HCT116 (cell line): ENCODE results near the gene AKT3. TPM values are rescaled to one million over a fixed set of nuclear protein-coding genes. Genes with fewer than 3 reads are reported as not detected.

Source experiments
- ATAC-seq: fragments of 200-7000 bp; cut with Tn5 transposase; 2 replicates; pipeline ENCODE4 v1.9.1; 2020; ENCODE audit warnings: mild to moderate bottlenecking, moderate library complexity
- BruUV-seq: library from RNA; stranded (reverse); fragments of 400-500 nt; replicated peaks from 2 replicates; lab custom pipeline; 2021; lab: Mats Ljungman, UMichigan
- CTCF ChIA-PET: fragments of 300-600 bp; sonication (Branson Sonifier 250); formaldehyde crosslinking; loops from one replicate; lab custom pipeline; 2021; ENCODE audit warnings: antibody characterized with exemption; lab: Charles Lee
- POLR2A ChIA-PET: fragments of 300-600, 350-600 bp; sonication (Branson Sonifier 250); formaldehyde crosslinking; loops from one replicate; lab custom pipeline; 2021; ENCODE audit warnings: antibody characterized with exemption; lab: Charles Lee
- RAD21 ChIA-PET, 2 experiments: fragments of 300-600 bp; sonication (Branson Sonifier 250); formaldehyde crosslinking; loops; one replicate each; lab custom pipeline; 2023; ENCODE audit warnings: low total read pairs in 2 of 2; ENCODE audit not compliant: uncharacterized antibody in 2 of 2, unreplicated experiment in 2 of 2, low non-redundant PET in 1 of 2; lab: Charles Lee
- DNase-seq: peaks from one replicate; pipeline ENCODE4 v3.0.0-alpha.2; 2010; ENCODE audit warnings: low read depth, low spot score
- H2AFZ ChIP-seq: fragments of 200-600 bp; shearing (Covaris generic), sonication (generic); 2 replicates; pipeline ENCODE4 v1.6.1; 2017; ENCODE audit warnings: low read depth, mixed run types, mixed read lengths, antibody characterized with exemption, low read length; ENCODE audit not compliant: poor library complexity, severe bottlenecking
- H3K27ac ChIP-seq: 2 replicates; pipeline ENCODE4 v1.5.1; 2012; ENCODE audit warnings: low read depth, low read length
- H3K27me3 ChIP-seq: fragments of 200-600 bp; sonication (generic); 2 replicates; pipeline ENCODE4 v1.6.1; 2016; ENCODE audit warnings: mixed run types, low read length, mixed read lengths; ENCODE audit not compliant: insufficient read depth
- H3K36me3 ChIP-seq, 2 experiments: fragments of 200-500 bp in 1 of 2; fragments of 200-600 bp in 1 of 2; sonication (Bioruptor generic) in 1 of 2; sonication (generic) in 1 of 2; 2 replicates each; pipeline versions ENCODE4 v1.5.1 to v1.6.1; 2014 to 2016; ENCODE audit warnings: low read length in 2 of 2, inconsistent platforms in 1 of 2, mixed read lengths in 1 of 2, mixed run types in 1 of 2; ENCODE audit not compliant: insufficient read depth in 2 of 2, control insufficient read depth in 1 of 2
- H3K4me1 ChIP-seq, 2 experiments: fragments of 200-600 bp in 1 of 2; sonication (generic) in 1 of 2; 2 replicates each; pipeline versions ENCODE4 v1.5.1 to v1.6.1; 2012 to 2017; ENCODE audit warnings: low read length in 2 of 2, inconsistent platforms in 1 of 2, mild to moderate bottlenecking in 1 of 2, mixed read lengths in 1 of 2, mixed run types in 1 of 2, moderate library complexity in 1 of 2; ENCODE audit not compliant: insufficient read depth in 2 of 2, control insufficient read depth in 1 of 2
- H3K4me2 ChIP-seq: fragments of 200-600 bp; sonication (generic); 2 replicates; pipeline ENCODE4 v1.6.1; 2017; ENCODE audit warnings: mixed run types, low read length, mixed read lengths
- H3K4me3 ChIP-seq, 2 experiments: fragments of 200-600 bp in 1 of 2; sonication (generic) in 1 of 2; replicated peaks in 1 of 2; 2 replicates each; pipeline ENCODE4 v1.5.1; 2011 to 2016; ENCODE audit warnings: low read length in 2 of 2, control low read depth in 1 of 2, low read depth in 1 of 2, mild to moderate bottlenecking in 1 of 2, mixed read lengths in 1 of 2, mixed run types in 1 of 2
- H3K79me2 ChIP-seq: fragments of 200-600 bp; sonication (generic); 2 replicates; pipeline ENCODE4 v1.6.1; 2017; ENCODE audit warnings: mild to moderate bottlenecking, mixed run types, low read length, moderate library complexity, mixed read lengths; ENCODE audit not compliant: insufficient read depth
- H3K9ac ChIP-seq: fragments of 200-600 bp; sonication (generic); 2 replicates; pipeline ENCODE4 v1.6.1; 2016; ENCODE audit warnings: low read length, mixed read lengths
- H3K9me2 ChIP-seq: fragments of 200-600 bp; sonication (generic), shearing (Covaris generic); 2 replicates; pipeline ENCODE4 v1.6.1; 2017; ENCODE audit warnings: mixed run types, mild to moderate bottlenecking, moderate library complexity; ENCODE audit not compliant: insufficient read depth
- H3K9me3 ChIP-seq, 2 experiments: fragments of 200-500 bp in 1 of 2; fragments of 200-600 bp in 1 of 2; sonication (Bioruptor generic) in 1 of 2; sonication (generic) in 1 of 2; 2 replicates each; pipeline ENCODE4 v1.6.1; 2014 to 2017; ENCODE audit warnings: low read length in 2 of 2, mixed read lengths in 2 of 2, inconsistent platforms in 1 of 2, low read depth in 1 of 2, mild to moderate bottlenecking in 1 of 2, mixed run types in 1 of 2, moderate library complexity in 1 of 2; ENCODE audit not compliant: control insufficient read depth in 1 of 2, insufficient read depth in 1 of 2
- H4K20me1 ChIP-seq: fragments of 200-600 bp; sonication (generic), shearing (Covaris generic); 2 replicates; pipeline ENCODE4 v1.6.1; 2017; ENCODE audit warnings: mixed run types, mild to moderate bottlenecking, moderate library complexity; ENCODE audit not compliant: insufficient read depth
- CBX3 ChIP-seq: IDR thresholded peaks from 2 replicates; pipeline ENCODE4 v1.6.1; 2012; ENCODE audit warnings: low read depth
- CEBPB ChIP-seq: IDR thresholded peaks from 2 replicates; pipeline ENCODE4 v1.6.1; 2012; ENCODE audit warnings: low read depth
- ELF1 ChIP-seq: IDR thresholded peaks from 2 replicates; pipeline ENCODE4 v1.6.1; 2012; ENCODE audit warnings: low read depth, borderline replicate concordance
- EZH2 ChIP-seq: fragments of 200-600 bp; sonication (generic); IDR thresholded peaks from 2 replicates; pipeline ENCODE4 v1.6.1; 2017; ENCODE audit warnings: antibody characterized with exemption, mixed run types
- FOSL1 ChIP-seq: IDR thresholded peaks from 2 replicates; pipeline ENCODE4 v1.6.1; 2012; ENCODE audit warnings: low read depth
- POLR2A ChIP-seq: IDR thresholded peaks from 2 replicates; pipeline ENCODE4 v1.7.0; 2011; ENCODE audit warnings: borderline replicate concordance; ENCODE audit not compliant: insufficient read depth, insufficient read length; ENCODE audit errors: extremely low read depth
- POLR2AphosphoS5 ChIP-seq: IDR thresholded peaks from 2 replicates; pipeline ENCODE4 v1.6.1; 2011; ENCODE audit warnings: mild to moderate bottlenecking, low read depth, low read length, moderate library complexity
- RAD21 ChIP-seq: IDR thresholded peaks from 2 replicates; pipeline ENCODE4 v1.6.1; 2012; ENCODE audit warnings: low read depth, mild to moderate bottlenecking
- SIN3A ChIP-seq: IDR thresholded peaks from 2 replicates; pipeline ENCODE4 v1.6.1; 2012; ENCODE audit warnings: low read depth
- SP1 ChIP-seq: IDR thresholded peaks from 2 replicates; pipeline ENCODE4 v1.6.1; 2012; ENCODE audit warnings: low read depth
- TCF7L2 ChIP-seq: IDR thresholded peaks from 2 replicates; pipeline ENCODE4 v1.7.0; 2011; ENCODE audit warnings: borderline replicate concordance, inconsistent platforms; ENCODE audit not compliant: insufficient read depth, insufficient read length; ENCODE audit errors: extremely low read depth
- YY1 ChIP-seq: IDR thresholded peaks from 2 replicates; pipeline ENCODE4 v1.6.1; 2011; ENCODE audit warnings: low read length, low read depth, moderate library complexity, mild to moderate bottlenecking; ENCODE audit not compliant: insufficient replicate concordance; ENCODE audit errors: extremely low read depth
- ZFX ChIP-seq: fragments of 450-650 bp; IDR thresholded peaks from 2 replicates; pipeline ENCODE4 v1.6.1; 2017
- ZNF274 ChIP-seq: fragments of 200-500 bp; sonication (Bioruptor generic); IDR thresholded peaks from 2 replicates; pipeline ENCODE4 v1.6.1; 2014; ENCODE audit warnings: mild to moderate bottlenecking, low read depth, low read length, inconsistent platforms
- intact Hi-C: fragments of 100-400 bp; cut with micrococcal nuclease; formaldehyde crosslinking; loops from 2 replicates; pipeline ENCODE4 v1.10.0; 2022
- total RNA-seq: library from RNA; stranded (reverse); gene quantifications from one replicate; pipeline ENCODE4 v1.2.1, GENCODE V29; 2021; ENCODE audit not compliant: unreplicated experiment
- TF ChIP-seq, protein P1 (sequence below): IDR thresholded peaks from 2 replicates; pipeline ENCODE4 v1.6.1; 2012
- TF ChIP-seq, protein P2 (sequence below): IDR thresholded peaks from 2 replicates; pipeline ENCODE4 v1.6.1; 2011; ENCODE audit warnings: mild to moderate bottlenecking, low read length, moderate library complexity; ENCODE audit not compliant: insufficient replicate concordance; ENCODE audit errors: extremely low read depth
- TF ChIP-seq, protein P3 (sequence below), 3 experiments: fragments of 200-600 bp in 1 of 3; sonication (generic) in 1 of 3; IDR thresholded peaks in 2 of 3; conservative IDR thresholded peaks in 1 of 3; 2 replicates each; pipeline ENCODE4 v1.5.1; 2012 to 2017; ENCODE audit warnings: low read depth in 2 of 3, low read length in 2 of 3, antibody characterized with exemption in 1 of 3, borderline replicate concordance in 1 of 3, control low read depth in 1 of 3, mild to moderate bottlenecking in 1 of 3, mixed read lengths in 1 of 3, mixed run types in 1 of 3, moderate library complexity in 1 of 3; ENCODE audit not compliant: insufficient read depth in 1 of 3
- TF ChIP-seq, protein P4 (sequence below): IDR thresholded peaks from 2 replicates; pipeline ENCODE4 v1.6.1; 2012; ENCODE audit warnings: low read depth

The AKT3 gene
- total RNA-seq, 1 experiment from 2014 or later = 0.49 TPM

DNA sequence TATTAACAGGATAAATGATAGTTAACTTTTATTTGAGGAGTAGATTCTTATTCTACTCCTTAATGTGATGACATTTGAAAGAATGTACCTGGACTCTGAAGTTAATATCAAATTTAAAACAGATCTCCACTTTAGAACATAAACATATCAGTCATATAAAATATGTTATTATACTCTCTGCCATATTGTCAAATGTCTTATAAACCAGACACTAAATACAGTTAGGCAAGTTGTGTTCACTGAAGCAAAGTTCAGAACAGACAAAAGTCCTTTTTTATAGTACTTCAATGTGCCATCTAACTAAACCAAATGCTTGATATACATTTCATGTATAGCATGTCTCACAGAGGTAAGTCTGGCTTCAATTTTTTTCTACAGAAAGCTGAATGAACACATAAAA is 285.2 kb downstream of the AKT3 start:
- intact Hi-C loops = no loop called here
- H3K9me2 ChIP-seq = no peaks in the 10 kb centered on the region
- CTCF ChIA-PET = no interaction called here
- H3K4me3 ChIP-seq = no peak overlapping the region
- no TSS peak for BruUV-seq
- RAD21 ChIA-PET = no interaction called here
- H3K27ac ChIP-seq = no peak overlapping the region
- no peak for TF ChIP-seq YY1
- TF ChIP-seq, protein P1, sequence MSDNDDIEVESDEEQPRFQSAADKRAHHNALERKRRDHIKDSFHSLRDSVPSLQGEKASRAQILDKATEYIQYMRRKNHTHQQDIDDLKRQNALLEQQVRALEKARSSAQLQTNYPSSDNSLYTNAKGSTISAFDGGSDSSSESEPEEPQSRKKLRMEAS = no peak
- TF ChIP-seq SP1 = no peak
- TF ChIP-seq SIN3A = no peak
- no peak for TF ChIP-seq ZNF274
- TF ChIP-seq, protein P2, sequence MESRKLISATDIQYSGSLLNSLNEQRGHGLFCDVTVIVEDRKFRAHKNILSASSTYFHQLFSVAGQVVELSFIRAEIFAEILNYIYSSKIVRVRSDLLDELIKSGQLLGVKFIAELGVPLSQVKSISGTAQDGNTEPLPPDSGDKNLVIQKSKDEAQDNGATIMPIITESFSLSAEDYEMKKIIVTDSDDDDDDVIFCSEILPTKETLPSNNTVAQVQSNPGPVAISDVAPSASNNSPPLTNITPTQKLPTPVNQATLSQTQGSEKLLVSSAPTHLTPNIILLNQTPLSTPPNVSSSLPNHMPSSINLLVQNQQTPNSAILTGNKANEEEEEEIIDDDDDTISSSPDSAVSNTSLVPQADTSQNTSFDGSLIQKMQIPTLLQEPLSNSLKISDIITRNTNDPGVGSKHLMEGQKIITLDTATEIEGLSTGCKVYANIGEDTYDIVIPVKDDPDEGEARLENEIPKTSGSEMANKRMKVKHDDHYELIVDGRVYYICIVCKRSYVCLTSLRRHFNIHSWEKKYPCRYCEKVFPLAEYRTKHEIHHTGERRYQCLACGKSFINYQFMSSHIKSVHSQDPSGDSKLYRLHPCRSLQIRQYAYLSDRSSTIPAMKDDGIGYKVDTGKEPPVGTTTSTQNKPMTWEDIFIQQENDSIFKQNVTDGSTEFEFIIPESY = no peak
- TF ChIP-seq ELF1 = no peak
- TF ChIP-seq EZH2 = no peak
- no peak for TF ChIP-seq POLR2AphosphoS5
- no peak for TF ChIP-seq FOSL1
- TF ChIP-seq CBX3 = no peak
- TF ChIP-seq POLR2A = no peak
- TF ChIP-seq ZFX = no peak
- TF ChIP-seq CEBPB = no peak
- TF ChIP-seq, protein P3, sequence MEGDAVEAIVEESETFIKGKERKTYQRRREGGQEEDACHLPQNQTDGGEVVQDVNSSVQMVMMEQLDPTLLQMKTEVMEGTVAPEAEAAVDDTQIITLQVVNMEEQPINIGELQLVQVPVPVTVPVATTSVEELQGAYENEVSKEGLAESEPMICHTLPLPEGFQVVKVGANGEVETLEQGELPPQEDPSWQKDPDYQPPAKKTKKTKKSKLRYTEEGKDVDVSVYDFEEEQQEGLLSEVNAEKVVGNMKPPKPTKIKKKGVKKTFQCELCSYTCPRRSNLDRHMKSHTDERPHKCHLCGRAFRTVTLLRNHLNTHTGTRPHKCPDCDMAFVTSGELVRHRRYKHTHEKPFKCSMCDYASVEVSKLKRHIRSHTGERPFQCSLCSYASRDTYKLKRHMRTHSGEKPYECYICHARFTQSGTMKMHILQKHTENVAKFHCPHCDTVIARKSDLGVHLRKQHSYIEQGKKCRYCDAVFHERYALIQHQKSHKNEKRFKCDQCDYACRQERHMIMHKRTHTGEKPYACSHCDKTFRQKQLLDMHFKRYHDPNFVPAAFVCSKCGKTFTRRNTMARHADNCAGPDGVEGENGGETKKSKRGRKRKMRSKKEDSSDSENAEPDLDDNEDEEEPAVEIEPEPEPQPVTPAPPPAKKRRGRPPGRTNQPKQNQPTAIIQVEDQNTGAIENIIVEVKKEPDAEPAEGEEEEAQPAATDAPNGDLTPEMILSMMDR (IDR thresholded peaks at IDR 0.05 in 2 of 3, conservative IDR thresholded peaks at IDR 0.05 in 1 of 3; ENCODE audit: borderline replicate concordance in 1 of 3, insufficient read depth in 1 of 3, low read depth in 2 of 3, low read length in 2 of 3) = no peak
- TF ChIP-seq TCF7L2 = no peak
- no peak for TF ChIP-seq RAD21
- TF ChIP-seq, protein P4, sequence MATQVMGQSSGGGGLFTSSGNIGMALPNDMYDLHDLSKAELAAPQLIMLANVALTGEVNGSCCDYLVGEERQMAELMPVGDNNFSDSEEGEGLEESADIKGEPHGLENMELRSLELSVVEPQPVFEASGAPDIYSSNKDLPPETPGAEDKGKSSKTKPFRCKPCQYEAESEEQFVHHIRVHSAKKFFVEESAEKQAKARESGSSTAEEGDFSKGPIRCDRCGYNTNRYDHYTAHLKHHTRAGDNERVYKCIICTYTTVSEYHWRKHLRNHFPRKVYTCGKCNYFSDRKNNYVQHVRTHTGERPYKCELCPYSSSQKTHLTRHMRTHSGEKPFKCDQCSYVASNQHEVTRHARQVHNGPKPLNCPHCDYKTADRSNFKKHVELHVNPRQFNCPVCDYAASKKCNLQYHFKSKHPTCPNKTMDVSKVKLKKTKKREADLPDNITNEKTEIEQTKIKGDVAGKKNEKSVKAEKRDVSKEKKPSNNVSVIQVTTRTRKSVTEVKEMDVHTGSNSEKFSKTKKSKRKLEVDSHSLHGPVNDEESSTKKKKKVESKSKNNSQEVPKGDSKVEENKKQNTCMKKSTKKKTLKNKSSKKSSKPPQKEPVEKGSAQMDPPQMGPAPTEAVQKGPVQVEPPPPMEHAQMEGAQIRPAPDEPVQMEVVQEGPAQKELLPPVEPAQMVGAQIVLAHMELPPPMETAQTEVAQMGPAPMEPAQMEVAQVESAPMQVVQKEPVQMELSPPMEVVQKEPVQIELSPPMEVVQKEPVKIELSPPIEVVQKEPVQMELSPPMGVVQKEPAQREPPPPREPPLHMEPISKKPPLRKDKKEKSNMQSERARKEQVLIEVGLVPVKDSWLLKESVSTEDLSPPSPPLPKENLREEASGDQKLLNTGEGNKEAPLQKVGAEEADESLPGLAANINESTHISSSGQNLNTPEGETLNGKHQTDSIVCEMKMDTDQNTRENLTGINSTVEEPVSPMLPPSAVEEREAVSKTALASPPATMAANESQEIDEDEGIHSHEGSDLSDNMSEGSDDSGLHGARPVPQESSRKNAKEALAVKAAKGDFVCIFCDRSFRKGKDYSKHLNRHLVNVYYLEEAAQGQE = no peak
- no peaks in the 10 kb centered on the region for H3K79me2 ChIP-seq
- no peak overlapping the region for H3K9ac ChIP-seq
- H3K4me2 ChIP-seq = no peak overlapping the region
- H3K36me3 ChIP-seq = no peaks in the 10 kb centered on the region
- POLR2A ChIA-PET = no interaction called here
- DNase-seq = no peak
- H4K20me1 ChIP-seq = no peaks in the 10 kb centered on the region
- H3K4me1 ChIP-seq = no peaks in the 10 kb centered on the region
- no peak for ATAC-seq
- H2AFZ ChIP-seq = no peak overlapping the region
- no peaks in the 10 kb centered on the region for H3K9me3 ChIP-seq
- no peaks in the 10 kb centered on the region for H3K27me3 ChIP-seq
